Epithelial cell of esophagus (primary cell): ENCODE data around the gene RFX3.

Experiments
- DNase-seq: peaks from one replicate; pipeline ENCODE4 v3.0.0; 2010; ENCODE audit warnings: low read depth
- H3K4me3 ChIP-seq: 2 replicates; pipeline ENCODE4 v1.5.1; 2011; ENCODE audit warnings: mild to moderate bottlenecking, low read length, control low read depth
- CTCF ChIP-seq: IDR thresholded peaks from 2 replicates; pipeline ENCODE4 v1.5.1; 2011; ENCODE audit warnings: low read depth, mild to moderate bottlenecking, low read length, control low read depth, inconsistent platforms; ENCODE audit not compliant: insufficient read depth; ENCODE audit errors: missing control alignments

Gene RFX3

DNA sequence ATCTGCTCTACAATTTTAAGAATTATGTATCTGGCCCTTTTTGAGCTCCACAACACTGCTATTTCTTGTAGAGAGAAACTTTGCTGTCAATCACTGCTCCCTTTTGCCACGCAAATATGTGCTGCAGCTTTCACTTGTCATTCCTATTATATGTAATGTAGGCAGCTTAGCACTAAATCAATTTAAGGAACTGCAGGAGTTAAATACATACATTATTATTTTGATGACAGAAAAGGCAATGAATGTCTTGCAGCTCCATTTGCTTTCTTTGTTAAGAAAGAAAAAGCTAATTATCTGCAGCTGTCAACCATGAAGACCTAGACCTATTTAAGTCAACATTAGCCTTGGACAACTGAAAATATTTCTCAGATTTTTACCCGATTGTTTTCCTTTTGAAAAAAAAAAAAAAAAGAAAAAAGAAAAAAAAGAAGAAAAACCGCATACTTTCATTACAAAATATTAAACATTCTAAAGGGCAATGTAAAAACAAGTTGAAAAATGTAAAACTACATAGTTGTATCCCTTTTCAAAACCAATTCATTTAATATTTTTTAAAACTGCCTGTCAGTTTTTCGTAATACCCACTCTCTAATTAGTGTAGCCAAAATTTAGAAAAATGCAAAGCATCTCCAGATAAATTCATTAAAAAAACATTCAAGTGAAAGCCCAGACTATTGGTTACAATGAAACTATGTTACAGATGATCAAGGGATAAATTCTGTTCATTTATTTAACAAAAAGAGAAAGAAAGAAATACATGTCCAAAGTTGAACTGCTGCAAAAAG lies 57.2 kb downstream of the RFX3 start:
- no peak for TF ChIP-seq CTCF
- no peak for DNase-seq
- no peak overlapping the region for H3K4me3 ChIP-seq

DNA sequence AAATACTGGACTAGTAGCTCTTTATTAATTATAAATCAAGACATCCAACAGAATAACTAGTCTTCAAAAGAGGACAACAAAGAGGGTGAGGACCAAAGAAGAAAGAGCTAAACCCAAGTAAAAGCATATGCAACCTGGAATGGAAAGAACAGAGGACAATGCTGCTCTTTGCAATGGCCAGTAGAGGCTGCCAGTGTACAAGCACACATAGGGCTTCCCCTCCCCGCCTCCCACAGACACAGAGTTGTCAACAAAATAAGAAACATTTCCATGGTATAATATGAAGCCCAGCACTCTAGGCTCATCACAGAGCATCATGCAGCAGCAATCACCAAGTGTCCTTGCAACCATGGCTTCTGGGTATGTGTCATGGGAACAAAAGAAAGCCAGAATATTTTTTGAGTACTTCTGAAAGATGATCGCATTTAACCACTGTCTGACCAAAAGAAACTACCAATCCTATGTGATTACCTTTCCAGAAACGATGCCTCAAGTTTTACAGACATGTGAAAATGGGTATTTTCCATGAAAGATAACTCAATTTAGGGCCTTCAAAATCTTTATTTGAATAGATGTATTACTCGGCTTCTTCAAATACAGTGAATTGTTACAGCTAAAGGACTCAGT lies 58.1 kb downstream of the RFX3 start:
- TF ChIP-seq CTCF: peak; percentile 100

GRCh38 chr9:3464033-3464638 lies 61.7 kb downstream of the RFX3 start:
- TF ChIP-seq CTCF: no peak
- no peak overlapping the region for H3K4me3 ChIP-seq
- no peak for DNase-seq

More for the DNA sequence above, 58.1 kb downstream of the RFX3 start:
- H3K4me3 ChIP-seq: no peak overlapping the region
- DNase-seq: peak; percentile 81

DNA sequence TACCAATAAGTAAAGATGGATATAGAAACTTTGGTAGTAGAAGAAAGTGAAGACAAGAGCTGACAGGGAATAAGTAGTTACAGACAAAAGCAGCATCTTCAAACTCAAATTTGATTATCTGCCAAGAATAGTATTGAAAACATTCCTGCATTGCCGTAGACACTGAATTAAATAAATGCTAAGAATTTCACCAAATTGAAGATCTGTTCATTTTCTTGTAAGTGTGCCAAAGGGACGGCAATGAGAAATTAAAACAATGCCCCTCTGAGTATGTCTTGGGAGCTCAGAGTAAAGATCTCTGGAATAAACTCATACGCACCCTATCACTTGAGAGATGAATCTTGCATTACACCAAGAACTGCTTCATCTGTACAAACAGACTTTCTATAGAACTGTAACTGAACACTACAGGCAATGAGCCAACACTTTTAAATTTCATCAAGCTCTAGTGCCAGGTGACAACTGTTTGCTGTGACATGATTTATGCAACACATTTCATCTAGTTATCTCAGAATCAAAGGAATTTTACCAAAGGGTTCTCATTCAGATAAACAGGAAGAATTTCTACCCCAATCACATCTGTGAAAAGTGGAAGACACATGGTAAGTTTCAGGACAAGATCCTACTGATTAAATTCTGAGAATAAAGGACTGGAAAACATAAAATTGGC lies 66.9 kb downstream of the RFX3 start:
- H3K4me3 ChIP-seq: no peak overlapping the region
- DNase-seq: no peak
- no peak for TF ChIP-seq CTCF

DNA sequence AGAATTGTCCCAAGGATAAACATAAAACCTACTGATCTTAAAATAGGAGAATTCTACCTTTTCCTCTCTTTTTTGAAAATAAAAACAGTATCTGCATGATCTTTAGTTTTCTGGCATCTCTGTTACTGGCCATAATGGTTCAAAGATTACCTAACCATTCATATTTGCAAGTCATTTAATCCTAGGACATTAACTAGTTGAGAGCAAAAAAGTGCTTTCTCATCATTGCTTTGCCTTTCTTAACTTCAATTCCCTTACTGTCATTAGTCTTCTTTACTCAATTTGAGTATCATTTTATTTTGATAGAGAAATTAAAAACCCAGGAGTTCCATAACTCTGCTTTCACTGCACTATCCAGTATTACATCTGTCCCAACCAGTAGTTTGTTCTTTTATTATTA lies 68.6 kb downstream of the RFX3 start:
- H3K4me3 ChIP-seq: no peak overlapping the region
- no peak for TF ChIP-seq CTCF
- DNase-seq: no peak

DNA sequence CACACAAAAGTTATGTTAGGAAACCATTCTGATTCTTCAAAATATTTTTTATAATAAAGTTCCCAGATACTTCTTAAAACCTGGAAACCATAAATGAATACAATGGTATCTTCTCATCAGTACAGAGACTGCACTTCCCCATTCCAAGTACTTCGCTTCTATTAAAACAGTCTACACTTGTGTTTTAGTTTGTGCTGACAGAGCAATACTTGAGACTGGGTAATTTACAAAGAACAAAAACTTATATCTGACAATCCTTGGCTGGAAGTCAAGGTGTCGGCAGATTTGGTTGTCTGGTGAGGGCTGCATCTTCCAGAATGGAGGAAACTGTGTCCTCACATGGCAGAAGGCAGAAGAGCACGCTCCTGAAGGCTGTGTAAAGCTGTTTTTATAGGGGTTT lies 70.1 kb downstream of the RFX3 start:
- no peak for TF ChIP-seq CTCF
- DNase-seq: no peak
- H3K4me3 ChIP-seq: no peak overlapping the region
